Measurements from ENCODE around the gene BEND4.
"Not testable (repeated sequence)": the region's sequence is repeated elsewhere in the genome, so short reads cannot be mapped to it uniquely, and the experiment has no call there.

BEND4 gene

GRCh38 chr4:42152507-42153504 lies at the start of gene BEND4:
TSS of gene BEND4 (minus strand) at chr4:42152655. CDS start at chr4:42152143, 512 bp downstream.
- no peak for DNase-seq

- DNase-seq: no peak
Measured at GRCh38 chr4:42197341-42197740, 44.9 kb upstream of the BEND4 start.

GRCh38 chr4:42172921-42173320 lies 20.5 kb upstream of the BEND4 start:
- DNase-seq: no peak

GRCh38 chr4:42172128-42172790 lies 19.8 kb upstream of the BEND4 start:
- DNase-seq: no peak

- no peak for DNase-seq
Measured at GRCh38 chr4:42167709-42168108, 15.3 kb upstream of the BEND4 start.

- DNase-seq: not testable (repeated sequence)
Measured at GRCh38 chr4:42166186-42166585, 13.7 kb upstream of the BEND4 start.

- DNase-seq: no peak
Measured at GRCh38 chr4:42159271-42160001, 7.0 kb upstream of the BEND4 start.

GRCh38 chr4:42151568-42152506 lies 618 bp downstream of the BEND4 start:
- DNase-seq: peak; percentile 62

- peak; percentile 48 for DNase-seq
Measured at GRCh38 chr4:42150653-42151567, 1.5 kb downstream of the BEND4 start.

- no peak for DNase-seq
Measured at GRCh38 chr4:42149004-42149403, 3.5 kb downstream of the BEND4 start.

- no peak for DNase-seq
Measured at GRCh38 chr4:42148425-42148824, 4.0 kb downstream of the BEND4 start.

- no peak for DNase-seq
Measured at GRCh38 chr4:42144028-42144427, 8.4 kb downstream of the BEND4 start.

GRCh38 chr4:42142591-42142990 lies 9.9 kb downstream of the BEND4 start:
- DNase-seq: no peak

GRCh38 chr4:42136371-42136770 lies 16.1 kb downstream of the BEND4 start:
- DNase-seq: no peak

- no peak for DNase-seq
Measured at GRCh38 chr4:42133006-42133405, 19.4 kb downstream of the BEND4 start.

- DNase-seq: no peak
Measured at GRCh38 chr4:42132099-42132498, 20.4 kb downstream of the BEND4 start.

- DNase-seq: no peak
Measured at GRCh38 chr4:42123071-42123644, 29.3 kb downstream of the BEND4 start.

- DNase-seq: no peak
Measured at GRCh38 chr4:42122237-42122636, 30.2 kb downstream of the BEND4 start.

- DNase-seq: no peak
Measured at GRCh38 chr4:42119886-42120285, 32.6 kb downstream of the BEND4 start.

- no peak for DNase-seq
Measured at GRCh38 chr4:42112846-42113245, 39.6 kb downstream of the BEND4 start.

GRCh38 chr4:42104521-42104920 lies 47.9 kb downstream of the BEND4 start:
- DNase-seq: no peak
